Esophagus muscularis mucosa (tissue), 4 donors: ENCODE data around the gene QPCTL. TPM values are rescaled to one million over a fixed set of nuclear protein-coding genes. Genes with fewer than 3 reads are reported as not detected.
A peak's percentile ranks its signal among the peaks of the same experiment; 100 is the strongest.
"Not testable (repeated sequence)": the region's sequence is repeated elsewhere in the genome, so short reads cannot be mapped to it uniquely, and the experiment has no call there.

ENCODE experiments used
- DNase-seq: peaks from one replicate; pipeline ENCODE4 v3.0.0-alpha.2; 2017; ENCODE audit errors: extremely low spot score
- H3K27ac ChIP-seq, 4 donors: fragments of 200-600 bp; sonication (generic); replicated peaks in 1 of 4; 1 replicate in 3 of 4; 2 replicates in 1 of 4; pipeline ENCODE4 v1.5.1; 2016 to 2019; ENCODE audit warnings: mild to moderate bottlenecking in 1 of 4
- H3K27me3 ChIP-seq, 4 donors: fragments of 200-600 bp; sonication (generic); one replicate each; pipeline versions ENCODE4 v1.5.1 to v1.6.0; 2016 to 2019
- H3K36me3 ChIP-seq, 4 donors: fragments of 200-600 bp; sonication (generic); one replicate each; pipeline ENCODE4 v1.5.1; 2016 to 2019
- H3K4me1 ChIP-seq, 4 donors: fragments of 200-600 bp; sonication (generic); one replicate each; pipeline ENCODE4 v1.5.1; 2016 to 2019
- H3K4me3 ChIP-seq, 4 donors: fragments of 200-600 bp; sonication (generic); 1 replicate in 2 of 4; 2 replicates in 2 of 4; pipeline ENCODE4 v1.5.1; 2016 to 2019; ENCODE audit warnings: mild to moderate bottlenecking in 4 of 4, moderate library complexity in 1 of 4
- H3K9me3 ChIP-seq, 4 donors: fragments of 200-600 bp; sonication (generic); 1 replicate in 3 of 4; 2 replicates in 1 of 4; pipeline ENCODE4 v1.5.1; 2016 to 2019
- CTCF ChIP-seq, 3 experiments: fragments of 200-600 bp in 2 of 3; fragments of 450-650 bp in 1 of 3; sonication (generic) in 2 of 3; IDR thresholded peaks; one replicate each; pipeline ENCODE4 v1.5.1; 2017 to 2019; ENCODE audit warnings: antibody characterized with exemption in 3 of 3, mild to moderate bottlenecking in 2 of 3, moderate library complexity in 1 of 3
- EP300 ChIP-seq: sonication (generic); formaldehyde crosslinking; IDR thresholded peaks from one replicate; pipeline ENCODE4 v1.6.1; 2017; ENCODE audit warnings: antibody characterized with exemption
- POLR2A ChIP-seq: fragments of 450-650 bp; IDR thresholded peaks from one replicate; pipeline ENCODE4 v1.6.1; 2017; ENCODE audit warnings: antibody characterized with exemption, moderate library complexity, mild to moderate bottlenecking, low read depth
- POLR2AphosphoS5 ChIP-seq, 2 donors: sonication (generic); formaldehyde crosslinking; IDR thresholded peaks; one replicate each; pipeline ENCODE4 v1.6.1; 2017; ENCODE audit warnings: antibody characterized with exemption in 2 of 2
- WGBS: methylation state at CpG from one replicate; pipeline ENCODE4 v1.1.5; 2018; 5-methylcytosine and 5-hydroxymethylcytosine counted together
- intact Hi-C: fragments of 100-400 bp; cut with DNase I; formaldehyde crosslinking; loops from one replicate; pipeline ENCODE4 v1.15.1; 2023
- total RNA-seq, 4 donors: library from RNA; depleted of rRNA; stranded (reverse); fragments of >200 nt; gene quantifications; one replicate each; pipeline versions ENCODE4 v1.1.0 to v1.2.1, GENCODE V29; 2016

Gene QPCTL
- total RNA-seq, 4 donors from 2014 or later: 4.6 to 6.8 (median 6.0) TPM

GRCh38 chr19:45717983-45718650, 25.7 kb downstream of the QPCTL start:
- intact Hi-C loops: loop anchor here (2.0 kb wide), 1 partner anchor 49 kb away; no protein-coding TSS in a partner anchor
- no peaks in the 10 kb centered on the region for H3K27me3 ChIP-seq
- no peaks in the 10 kb centered on the region for H3K9me3 ChIP-seq
- peak overlapping the region; percentile 55 to 81 (median 70) for H3K4me3 ChIP-seq
- peak overlapping the region; percentile 89 to 95 (median 92) for H3K27ac ChIP-seq
- H3K4me1 ChIP-seq: peaks cover 10 to 32% (median 24%) of the 10 kb centered on the region in 4 donors
- no peak for DNase-seq
- WGBS: 51% methylated on average over 10 of the region's 12 CpGs
- TF ChIP-seq POLR2AphosphoS5 (IDR thresholded peaks at IDR 0.05): no peak
- TF ChIP-seq POLR2A: no peak
- no peak for TF ChIP-seq CTCF (IDR thresholded peaks at IDR 0.05)
- TF ChIP-seq EP300: no peak
- peaks cover 2 to 24% (median 14%) of the 10 kb centered on the region in 4 donors for H3K36me3 ChIP-seq

DNA sequence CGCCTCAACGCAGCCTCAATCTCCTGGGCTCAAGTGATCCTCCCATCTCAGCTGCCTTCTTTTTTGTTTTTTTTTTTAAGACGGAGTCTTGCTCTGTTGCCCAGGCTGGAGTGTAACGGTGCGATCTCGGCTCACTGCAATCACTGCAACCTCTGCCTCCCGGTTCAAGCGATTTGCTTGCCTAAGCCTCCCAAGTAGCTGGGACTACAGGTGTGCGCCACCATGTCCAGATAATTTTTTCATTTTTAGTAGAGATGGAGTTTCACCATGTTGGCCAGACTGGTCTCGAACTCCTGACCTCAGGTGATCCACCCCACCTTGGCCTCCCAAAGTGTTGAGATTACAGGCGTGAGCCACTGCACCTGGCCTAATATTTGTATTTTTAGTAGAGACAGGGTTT, 27.6 kb downstream of the QPCTL start:
- H3K4me3 ChIP-seq, H3K27me3 ChIP-seq, H3K9me3 ChIP-seq, H3K27ac ChIP-seq, intact Hi-C loops, DNase-seq: not testable (repeated sequence)
- peaks cover 0 to 26% (median 14%) of the 10 kb centered on the region in 4 donors for H3K36me3 ChIP-seq
- 99% methylated on average over 11 of the region's 11 CpGs for WGBS
- peaks cover 10 to 32% (median 24%) of the 10 kb centered on the region in 4 donors for H3K4me1 ChIP-seq

DNA sequence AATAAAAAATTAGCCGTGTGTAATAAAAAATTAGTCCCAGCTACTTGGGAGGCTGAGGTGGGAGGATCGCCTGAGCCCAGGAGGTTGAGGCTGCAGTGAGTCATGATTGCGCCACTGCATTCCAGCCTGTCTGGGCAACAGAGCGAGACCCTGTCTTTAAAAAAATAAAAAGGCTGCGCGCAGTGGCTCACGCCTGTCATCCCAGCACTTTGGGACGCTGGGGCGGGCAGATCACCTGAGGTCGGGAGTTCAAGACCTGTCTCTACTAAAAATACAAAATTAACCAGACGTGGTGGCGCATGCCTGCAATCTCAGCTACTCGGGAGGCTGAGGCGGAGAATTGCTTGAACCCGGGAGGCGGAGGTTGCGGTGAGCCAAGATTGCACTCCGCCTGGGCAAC, 36.2 kb downstream of the QPCTL start:
- Histone ChIP-seq H3K4me1 (peaks cover 11 to 34% (median 25%) of the 10 kb centered on the region in 4 donors), H3K36me3 (peaks cover 0 to 12% (median 0%) of the 10 kb centered on the region in 4 donors)
- intact Hi-C loops, H3K27me3 ChIP-seq, DNase-seq, H3K27ac ChIP-seq, H3K4me3 ChIP-seq, H3K9me3 ChIP-seq: not testable (repeated sequence)
- 97% methylated on average over 18 of the region's 18 CpGs for WGBS

DNA sequence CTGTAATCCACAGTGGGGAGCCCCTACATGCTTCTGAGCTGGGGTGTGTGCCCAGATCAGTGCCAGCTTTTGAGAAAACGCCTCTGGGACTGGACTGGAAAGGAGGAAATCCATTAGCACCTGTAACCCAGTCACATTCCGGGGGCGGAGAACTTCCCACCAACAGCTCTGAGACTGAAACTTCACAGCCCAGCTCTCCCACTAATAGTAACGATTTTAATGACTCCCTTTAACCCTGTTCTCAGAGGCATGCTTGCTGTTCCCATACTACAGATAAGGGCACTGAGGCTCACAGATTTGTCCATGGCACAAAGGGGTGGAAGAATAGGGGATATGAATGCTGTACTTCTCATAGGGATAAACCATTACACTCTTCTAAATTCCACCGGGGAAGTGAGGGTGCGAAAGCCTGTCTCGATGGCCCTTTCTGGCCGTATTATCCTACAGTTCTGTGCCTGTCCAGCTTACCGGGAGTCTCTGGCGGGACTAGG, 37.4 kb downstream of the QPCTL start:
- TF ChIP-seq EP300: no peak
- TF ChIP-seq POLR2AphosphoS5 (IDR thresholded peaks at IDR 0.05): no peak
- no peak for TF ChIP-seq CTCF (IDR thresholded peaks at IDR 0.05)
- TF ChIP-seq POLR2A: no peak
- intact Hi-C loops: no loop called here
- DNase-seq: no peak
- Histone ChIP-seq H3K9me3 (no peaks in the 10 kb centered on the region), H3K27me3 (no peaks in the 10 kb centered on the region), H3K4me3 (peak overlapping the region; percentile 69 to 85 (median 79)), H3K36me3 (peaks cover 0 to 12% (median 0%) of the 10 kb centered on the region in 4 donors), H3K4me1 (peaks cover 11 to 34% (median 25%) of the 10 kb centered on the region in 4 donors), H3K27ac (peak overlapping the region; percentile 73 to 85 (median 78))
- 10% methylated on average over 10 of the region's 10 CpGs for WGBS

GRCh38 chr19:45730368-45731288, 38.2 kb downstream of the QPCTL start, which contains the start of gene FBXO46:
Gene FBXO46 (minus strand): TSS chr19:45730896. CDS start chr19:45713495, 17,401 bp downstream.
- under 1% methylated on average over 48 of the region's 48 CpGs for WGBS
- intact Hi-C loops: no loop called here
- peak within 1 kb of the TSS; percentile 69 to 85 (median 79) for H3K4me3 ChIP-seq
- peak; percentile 99 for DNase-seq
- H3K4me1 ChIP-seq: peaks cover 11 to 34% (median 25%) of the 10 kb centered on the region in 4 donors
- H3K9me3 ChIP-seq: no peaks in the 10 kb centered on the region
- TF ChIP-seq EP300: no peak
- TF ChIP-seq POLR2A: peak; percentile 63
- TF ChIP-seq POLR2AphosphoS5 (IDR thresholded peaks at IDR 0.05): peak; percentile 93 to 99
- peak in 1 of 3 experiments; percentile 28 for TF ChIP-seq CTCF (IDR thresholded peaks at IDR 0.05)
- peaks cover 0 to 6% (median 0%) of the 10 kb centered on the region in 4 donors for H3K36me3 ChIP-seq
- peak within 1 kb of the TSS; percentile 73 to 85 (median 78) for H3K27ac ChIP-seq
- no peaks in the 10 kb centered on the region for H3K27me3 ChIP-seq
